SK-N-MC (cell line): ENCODE measurements around the gene RHEX.

Source experiments
- DNase-seq: peaks from one replicate; pipeline ENCODE4 v3.0.0-alpha.2; 2011; ENCODE audit warnings: low read depth, low spot score
- H3K27ac ChIP-seq: fragments of 200-600 bp; sonication (generic); 2 replicates; pipeline ENCODE4 v1.5.1; 2016; ENCODE audit warnings: mixed run types
- H3K36me3 ChIP-seq: fragments of 200-600 bp; sonication (generic); 2 replicates; pipeline ENCODE4 v1.6.1; 2017; ENCODE audit warnings: antibody characterized with exemption, low read length, mixed read lengths; ENCODE audit not compliant: insufficient read depth
- H3K4me3 ChIP-seq: fragments of 200-600 bp; sonication (generic); 2 replicates; pipeline ENCODE4 v1.5.1; 2016
- H3K9ac ChIP-seq: fragments of 200-600 bp; sonication (generic); 2 replicates; pipeline ENCODE4 v1.8.0; 2017; ENCODE audit warnings: mixed run types, mixed read lengths; ENCODE audit not compliant: insufficient read length
- H3K9me3 ChIP-seq: fragments of 200-600 bp; sonication (generic); 2 replicates; pipeline ENCODE4 v1.6.1; 2017; ENCODE audit warnings: low read depth, mild to moderate bottlenecking, antibody characterized with exemption, low read length, moderate library complexity, mixed read lengths
- EZH2 ChIP-seq: fragments of 200-600 bp; sonication (generic); IDR thresholded peaks from one replicate; pipeline ENCODE4 v1.6.1; 2017; ENCODE audit warnings: antibody characterized with exemption
- FOXP2 ChIP-seq: optimal IDR thresholded peaks from 2 replicates; pipeline ENCODE3; 2011; ENCODE audit warnings: mild to moderate bottlenecking, moderate library complexity; ENCODE audit not compliant: insufficient read depth; ENCODE audit errors: extremely low read length, control extremely low read depth
- POLR2AphosphoS5 ChIP-seq: IDR thresholded peaks from 2 replicates; pipeline ENCODE4 v1.6.1; 2012; ENCODE audit warnings: mild to moderate bottlenecking, low read depth, low read length, borderline replicate concordance

The RHEX gene

GRCh38 chr1:206110161-206110560 is 57.2 kb downstream of the RHEX start:
- H3K27ac ChIP-seq, result no peak overlapping the region
- TF ChIP-seq POLR2AphosphoS5 (no peak), EZH2 (no peak), FOXP2 (no peak)
- no peaks in the 10 kb centered on the region for H3K36me3 ChIP-seq
- no peak for DNase-seq
- no peak overlapping the region for H3K9ac ChIP-seq
- H3K4me3 ChIP-seq, result no peak overlapping the region
- no peaks in the 10 kb centered on the region for H3K9me3 ChIP-seq

- DNase-seq, result no peak
- no peak overlapping the region for H3K9ac ChIP-seq
- no peak overlapping the region for H3K4me3 ChIP-seq
- no peaks in the 10 kb centered on the region for H3K9me3 ChIP-seq
- no peaks in the 10 kb centered on the region for H3K36me3 ChIP-seq
- H3K27ac ChIP-seq, result no peak overlapping the region
- TF ChIP-seq EZH2 (no peak), POLR2AphosphoS5 (no peak), FOXP2 (no peak)
These were observed 57.8 kb downstream of the RHEX start for GRCh38 chr1:206110820-206111219.

GRCh38 chr1:206111271-206111927 is 58.4 kb downstream of the RHEX start:
- no peaks in the 10 kb centered on the region for H3K9me3 ChIP-seq
- H3K4me3 ChIP-seq, result no peak overlapping the region
- no peak for TF ChIP-seq FOXP2
- TF ChIP-seq POLR2AphosphoS5, result no peak
- no peak for TF ChIP-seq EZH2
- H3K36me3 ChIP-seq, result no peaks in the 10 kb centered on the region
- no peak overlapping the region for H3K27ac ChIP-seq
- no peak overlapping the region for H3K9ac ChIP-seq
- DNase-seq, result no peak

- H3K9me3 ChIP-seq, result no peaks in the 10 kb centered on the region
- H3K36me3 ChIP-seq, result no peaks in the 10 kb centered on the region
- no peak overlapping the region for H3K9ac ChIP-seq
- TF ChIP-seq EZH2, result no peak
- no peak for TF ChIP-seq FOXP2
- TF ChIP-seq POLR2AphosphoS5, result no peak
- no peak overlapping the region for H3K27ac ChIP-seq
- DNase-seq, result no peak
- no peak overlapping the region for H3K4me3 ChIP-seq
These were observed 59.8 kb downstream of the RHEX start for GRCh38 chr1:206112600-206113301.

- no peak for DNase-seq
- TF ChIP-seq POLR2AphosphoS5, result no peak
- no peak for TF ChIP-seq FOXP2
- no peak for TF ChIP-seq EZH2
- H3K9ac ChIP-seq, result no peak overlapping the region
- no peaks in the 10 kb centered on the region for H3K9me3 ChIP-seq
- no peak overlapping the region for H3K27ac ChIP-seq
- no peaks in the 10 kb centered on the region for H3K36me3 ChIP-seq
- H3K4me3 ChIP-seq, result no peak overlapping the region
These were observed 62.0 kb downstream of the RHEX start for GRCh38 chr1:206114692-206115640.

- H3K9me3 ChIP-seq, result no peaks in the 10 kb centered on the region
- TF ChIP-seq FOXP2 (no peak), POLR2AphosphoS5 (no peak), EZH2 (no peak)
- no peak overlapping the region for H3K4me3 ChIP-seq
- no peaks in the 10 kb centered on the region for H3K36me3 ChIP-seq
- no peak overlapping the region for H3K9ac ChIP-seq
- no peak overlapping the region for H3K27ac ChIP-seq
- DNase-seq, result no peak
These were observed 62.8 kb downstream of the RHEX start for GRCh38 chr1:206115791-206116190.

- no peak for DNase-seq
- Histone ChIP-seq H3K9ac (no peak overlapping the region), H3K4me3 (no peak overlapping the region)
These were observed 63.4 kb downstream of the RHEX start for GRCh38 chr1:206116191-206116872.

GRCh38 chr1:206116873-206117150 is 63.8 kb downstream of the RHEX start:
- no peaks in the 10 kb centered on the region for H3K9me3 ChIP-seq
- no peaks in the 10 kb centered on the region for H3K36me3 ChIP-seq
- no peak overlapping the region for H3K9ac ChIP-seq
- no peak overlapping the region for H3K27ac ChIP-seq
- no peak for DNase-seq
- no peak overlapping the region for H3K4me3 ChIP-seq
- TF ChIP-seq POLR2AphosphoS5 (no peak), EZH2 (no peak), FOXP2 (no peak)

More at GRCh38 chr1:206116191-206116872, 63.4 kb downstream of the RHEX start:
- H3K27ac ChIP-seq, result no peak overlapping the region
- no peaks in the 10 kb centered on the region for H3K9me3 ChIP-seq
- no peaks in the 10 kb centered on the region for H3K36me3 ChIP-seq
- no peak for TF ChIP-seq EZH2
